Skeletal muscle tissue (tissue), 4 donors: Measurements from ENCODE around the gene ANKDD1B. TPM values are rescaled to one million over a fixed set of nuclear protein-coding genes. Genes with fewer than 3 reads are reported as not detected.

ENCODE experiments used
- H3K27ac ChIP-seq: one replicate; pipeline ENCODE4 v1.7.0; 2013; ENCODE audit warnings: mild to moderate bottlenecking, low read depth, low read length, inconsistent platforms
- H3K27me3 ChIP-seq, 3 donors: one replicate each; pipeline ENCODE4 v1.7.0; 2013; ENCODE audit warnings: low read length in 3 of 3; ENCODE audit not compliant: control insufficient read depth in 3 of 3, insufficient read depth in 3 of 3
- H3K36me3 ChIP-seq, 3 donors: one replicate each; pipeline ENCODE4 v1.7.0; 2013; ENCODE audit warnings: low read length in 3 of 3; ENCODE audit not compliant: control insufficient read depth in 3 of 3, insufficient read depth in 3 of 3
- H3K4me1 ChIP-seq, 3 donors: one replicate each; pipeline ENCODE4 v1.7.0; 2013; ENCODE audit warnings: low read length in 3 of 3, mild to moderate bottlenecking in 3 of 3; ENCODE audit not compliant: control insufficient read depth in 3 of 3, insufficient read depth in 3 of 3
- H3K4me3 ChIP-seq, 3 donors: one replicate each; pipeline ENCODE4 v1.7.0; 2013; ENCODE audit warnings: low read length in 3 of 3
- H3K9ac ChIP-seq, 3 donors: one replicate each; pipeline ENCODE4 v1.7.0; 2013; ENCODE audit warnings: low read length in 3 of 3, mild to moderate bottlenecking in 3 of 3, moderate library complexity in 2 of 3, low read depth in 1 of 3
- H3K9me3 ChIP-seq, 3 donors: one replicate each; pipeline ENCODE4 v1.7.0; 2013; ENCODE audit warnings: low read length in 3 of 3; ENCODE audit not compliant: control insufficient read depth in 3 of 3
- total RNA-seq: library from RNA; depleted of rRNA; stranded (reverse); fragments of >200 nt; gene quantifications from one replicate; pipeline ENCODE4 v1.2.3, GENCODE V29; 2014
- donor health status: Osteomylitis.

The ANKDD1B gene
- total RNA-seq, 1 donor from 2014 or later, result 3.7 TPM

GRCh38 chr5:75630875-75631274 is 19.6 kb downstream of the ANKDD1B start:
- H3K9ac ChIP-seq, result no peak overlapping the region
- no peaks in the 10 kb centered on the region for H3K36me3 ChIP-seq
- no peak overlapping the region for H3K4me3 ChIP-seq
- peaks cover 0 to 2% (median 0%) of the 10 kb centered on the region in 3 donors for H3K9me3 ChIP-seq
- no peaks in the 10 kb centered on the region for H3K27me3 ChIP-seq
- no peaks in the 10 kb centered on the region for H3K4me1 ChIP-seq
- H3K27ac ChIP-seq, result no peak overlapping the region

DNA sequence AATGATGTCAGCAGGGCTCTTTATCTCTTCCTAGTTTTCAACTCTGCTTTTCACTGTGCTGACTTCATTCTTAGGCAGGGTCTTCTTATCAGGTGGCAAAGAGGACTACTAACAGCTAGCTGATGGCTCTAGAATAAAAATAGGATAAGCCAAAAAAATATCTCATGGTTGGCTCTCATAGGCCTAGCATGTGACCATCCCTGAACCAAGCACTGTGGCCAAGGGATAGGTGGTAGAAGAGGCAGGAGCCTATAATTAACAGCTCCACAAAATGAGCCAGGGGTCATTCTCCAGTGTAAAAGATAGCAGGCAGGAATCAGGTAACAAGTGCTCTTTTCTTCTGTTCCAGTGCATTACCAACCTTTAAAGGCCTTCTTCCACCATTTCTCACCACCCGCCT is 21.1 kb downstream of the ANKDD1B start:
- Histone ChIP-seq H3K27ac (no peak overlapping the region), H3K36me3 (no peaks in the 10 kb centered on the region), H3K4me3 (no peak overlapping the region), H3K9ac (no peak overlapping the region), H3K9me3 (peaks cover 0 to 2% (median 0%) of the 10 kb centered on the region in 3 donors), H3K4me1 (no peaks in the 10 kb centered on the region), H3K27me3 (no peaks in the 10 kb centered on the region)

- H3K4me1 ChIP-seq, result no peaks in the 10 kb centered on the region
- H3K27ac ChIP-seq, result no peak overlapping the region
- H3K4me3 ChIP-seq, result no peak overlapping the region
- H3K36me3 ChIP-seq, result no peaks in the 10 kb centered on the region
- no peaks in the 10 kb centered on the region for H3K27me3 ChIP-seq
- H3K9ac ChIP-seq, result no peak overlapping the region
- H3K9me3 ChIP-seq, result peaks cover 0 to 2% (median 0%) of the 10 kb centered on the region in 3 donors
Observed at GRCh38 chr5:75637949-75638348, 26.7 kb downstream of the ANKDD1B start.

DNA sequence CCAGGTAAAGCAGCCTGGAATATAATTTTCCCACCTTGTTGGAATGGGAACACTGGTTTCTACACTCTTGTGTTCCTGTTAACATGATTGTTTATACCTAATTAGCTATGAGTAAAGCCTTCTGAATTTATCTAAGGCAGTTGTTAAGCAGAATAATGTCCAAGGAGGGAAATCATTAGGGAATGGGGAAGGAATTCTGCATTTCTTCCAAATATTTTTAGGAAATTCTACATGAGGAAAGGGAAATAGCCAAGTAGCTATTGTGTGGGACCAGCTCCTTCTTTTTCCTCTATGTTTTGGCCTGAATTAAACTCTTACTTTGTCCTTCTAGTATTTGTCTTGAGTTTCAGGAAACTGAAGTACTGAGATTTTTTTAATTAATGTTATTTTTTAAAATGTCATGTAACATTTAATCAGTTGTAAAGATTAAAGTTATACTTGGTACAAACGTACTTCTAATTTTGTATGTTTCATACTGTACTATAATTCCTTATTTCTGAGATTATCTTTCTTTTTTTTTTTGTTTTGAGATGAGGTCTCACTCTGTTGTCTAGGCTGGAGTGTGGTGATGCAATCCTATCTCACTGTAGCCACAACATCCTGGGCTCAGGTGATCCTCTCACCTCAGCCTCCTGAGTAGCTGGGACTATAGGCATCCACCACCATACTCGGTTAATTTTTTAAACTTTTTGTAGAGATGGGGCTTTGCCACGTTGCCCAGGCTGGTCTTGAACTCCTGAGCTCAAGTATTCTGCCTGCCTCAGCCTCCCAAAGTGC is 28.5 kb downstream of the ANKDD1B start:
- Histone ChIP-seq H3K4me3 (no peak overlapping the region), H3K9me3 (peaks cover 0 to 2% (median 0%) of the 10 kb centered on the region in 3 donors), H3K27ac (no peak overlapping the region), H3K9ac (no peak overlapping the region), H3K27me3 (no peaks in the 10 kb centered on the region), H3K4me1 (no peaks in the 10 kb centered on the region), H3K36me3 (no peaks in the 10 kb centered on the region)

GRCh38 chr5:75640395-75640794 is 29.1 kb downstream of the ANKDD1B start:
- Histone ChIP-seq H3K9me3 (peaks cover 0 to 2% (median 0%) of the 10 kb centered on the region in 3 donors), H3K4me3 (no peak overlapping the region), H3K4me1 (no peaks in the 10 kb centered on the region), H3K27me3 (no peaks in the 10 kb centered on the region), H3K27ac (no peak overlapping the region), H3K36me3 (no peaks in the 10 kb centered on the region), H3K9ac (no peak overlapping the region)

GRCh38 chr5:75640826-75641225 is 29.6 kb downstream of the ANKDD1B start:
- Histone ChIP-seq H3K36me3 (no peaks in the 10 kb centered on the region), H3K27me3 (no peaks in the 10 kb centered on the region), H3K27ac (no peak overlapping the region), H3K4me1 (no peaks in the 10 kb centered on the region), H3K9ac (no peak overlapping the region), H3K4me3 (no peak overlapping the region), H3K9me3 (peaks cover 0 to under 1% (median 0%) of the 10 kb centered on the region in 3 donors)

GRCh38 chr5:75648712-75649111 is 37.5 kb downstream of the ANKDD1B start:
- Histone ChIP-seq H3K36me3 (no peaks in the 10 kb centered on the region), H3K9ac (no peak overlapping the region)

GRCh38 chr5:75651575-75652238 is 40.5 kb downstream of the ANKDD1B start:
- Histone ChIP-seq H3K36me3 (no peaks in the 10 kb centered on the region), H3K27me3 (peaks cover 0 to 2% (median 0%) of the 10 kb centered on the region in 3 donors), H3K9ac (no peak overlapping the region), H3K4me3 (no peak overlapping the region), H3K9me3 (no peaks in the 10 kb centered on the region), H3K27ac (no peak overlapping the region), H3K4me1 (no peaks in the 10 kb centered on the region)

More at GRCh38 chr5:75648712-75649111, 37.5 kb downstream of the ANKDD1B start:
- Histone ChIP-seq H3K27me3 (no peaks in the 10 kb centered on the region), H3K9me3 (no peaks in the 10 kb centered on the region), H3K27ac (no peak overlapping the region), H3K4me3 (no peak overlapping the region), H3K4me1 (no peaks in the 10 kb centered on the region)

- Histone ChIP-seq H3K4me1 (no peaks in the 10 kb centered on the region), H3K27ac (no peak overlapping the region), H3K9me3 (no peaks in the 10 kb centered on the region), H3K4me3 (no peak overlapping the region), H3K9ac (no peak overlapping the region), H3K36me3 (no peaks in the 10 kb centered on the region), H3K27me3 (peaks cover 0 to 2% (median 0%) of the 10 kb centered on the region in 3 donors)
Observed at GRCh38 chr5:75653521-75653920, 42.3 kb downstream of the ANKDD1B start.

DNA sequence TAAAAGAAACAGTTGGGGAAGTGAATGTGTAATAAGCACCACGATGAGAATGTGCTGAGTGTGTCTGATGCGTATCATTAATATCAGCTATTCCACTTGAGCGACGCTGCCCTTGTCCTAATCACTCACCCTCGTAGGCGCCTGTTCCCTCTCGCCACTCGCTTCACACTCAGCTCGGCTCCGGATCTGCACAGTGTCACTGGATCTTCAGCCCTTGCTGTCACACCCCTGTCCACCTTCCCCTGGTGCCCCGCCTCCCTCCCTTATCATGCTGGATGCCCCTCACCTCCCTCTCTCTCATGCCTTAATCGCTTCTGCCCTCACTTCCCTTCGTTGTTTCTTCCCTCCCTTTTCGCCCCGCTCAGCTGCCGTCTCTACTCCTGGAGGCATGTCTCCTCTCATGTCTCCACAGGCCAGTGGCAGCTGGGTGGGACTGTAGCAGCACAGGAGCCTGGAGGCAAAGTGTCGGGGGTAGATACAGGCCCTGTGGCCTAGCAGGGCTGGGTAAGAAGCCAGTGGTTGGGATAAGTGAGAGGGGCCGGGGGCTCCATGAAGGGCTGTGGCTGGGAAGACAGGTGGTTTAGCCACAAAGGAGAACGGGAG is 43.5 kb downstream of the ANKDD1B start:
- no peak overlapping the region for H3K27ac ChIP-seq
- H3K36me3 ChIP-seq, result no peaks in the 10 kb centered on the region
- H3K4me3 ChIP-seq, result no peak overlapping the region
- H3K4me1 ChIP-seq, result no peaks in the 10 kb centered on the region
- H3K27me3 ChIP-seq, result peaks cover 0 to 2% (median 0%) of the 10 kb centered on the region in 3 donors
- H3K9me3 ChIP-seq, result no peaks in the 10 kb centered on the region
- no peak overlapping the region for H3K9ac ChIP-seq
